Ovary (tissue), 3 donors: ENCODE results near the gene ADM.

ENCODE experiments used
- POLR2A ChIP-seq: fragments of 450-650 bp; IDR thresholded peaks from one replicate; pipeline ENCODE4 v1.6.1; 2017; ENCODE audit warnings: antibody characterized with exemption, mild to moderate bottlenecking, moderate library complexity
- TF ChIP-seq, protein P1 (sequence below), 3 donors: fragments of 450-650 bp in 2 of 3; fragments of 200-600 bp in 1 of 3; IDR thresholded peaks; one replicate each; pipeline versions ENCODE4 v1.5.1 to v1.8.0; 2016 to 2022; ENCODE audit warnings: antibody characterized with exemption in 3 of 3, mild to moderate bottlenecking in 1 of 3
- donor health status: DM: no; HTN: no; CAD: no.

GRCh38 chr11:10333490-10333889 is 28.6 kb downstream of the ADM start:
- TF ChIP-seq, protein P1, sequence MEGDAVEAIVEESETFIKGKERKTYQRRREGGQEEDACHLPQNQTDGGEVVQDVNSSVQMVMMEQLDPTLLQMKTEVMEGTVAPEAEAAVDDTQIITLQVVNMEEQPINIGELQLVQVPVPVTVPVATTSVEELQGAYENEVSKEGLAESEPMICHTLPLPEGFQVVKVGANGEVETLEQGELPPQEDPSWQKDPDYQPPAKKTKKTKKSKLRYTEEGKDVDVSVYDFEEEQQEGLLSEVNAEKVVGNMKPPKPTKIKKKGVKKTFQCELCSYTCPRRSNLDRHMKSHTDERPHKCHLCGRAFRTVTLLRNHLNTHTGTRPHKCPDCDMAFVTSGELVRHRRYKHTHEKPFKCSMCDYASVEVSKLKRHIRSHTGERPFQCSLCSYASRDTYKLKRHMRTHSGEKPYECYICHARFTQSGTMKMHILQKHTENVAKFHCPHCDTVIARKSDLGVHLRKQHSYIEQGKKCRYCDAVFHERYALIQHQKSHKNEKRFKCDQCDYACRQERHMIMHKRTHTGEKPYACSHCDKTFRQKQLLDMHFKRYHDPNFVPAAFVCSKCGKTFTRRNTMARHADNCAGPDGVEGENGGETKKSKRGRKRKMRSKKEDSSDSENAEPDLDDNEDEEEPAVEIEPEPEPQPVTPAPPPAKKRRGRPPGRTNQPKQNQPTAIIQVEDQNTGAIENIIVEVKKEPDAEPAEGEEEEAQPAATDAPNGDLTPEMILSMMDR (IDR thresholded peaks at IDR 0.05) = no peak
- no peak for TF ChIP-seq POLR2A
